H1 (cell line): Measurements from ENCODE around the gene NR5A2. TPM values are rescaled to one million over a fixed set of nuclear protein-coding genes. Genes with fewer than 3 reads are reported as not detected.

Experiments used
- CTBP2 ChIP-seq: IDR thresholded peaks from 2 replicates; pipeline ENCODE4 v1.7.0; 2011; ENCODE audit warnings: borderline replicate concordance, mild to moderate bottlenecking, moderate library complexity, mixed read lengths, low read length; ENCODE audit not compliant: insufficient read depth, insufficient read length
- EGR1 ChIP-seq: IDR thresholded peaks from 2 replicates; pipeline ENCODE4 v1.6.1; 2011; ENCODE audit warnings: low read depth, low read length, borderline replicate concordance
- GTF2F1 ChIP-seq: IDR thresholded peaks from 2 replicates; pipeline ENCODE4 v1.6.1; 2012; ENCODE audit warnings: low read depth, low read length, improper control_type of control experiment, borderline replicate concordance
- RNF2 ChIP-seq: fragments of 200-900, 300-1000 bp; sonication (generic); IDR thresholded peaks from 2 replicates; pipeline ENCODE4 v1.7.1; 2016; ENCODE audit warnings: borderline replicate concordance, low read depth, mild to moderate bottlenecking, antibody characterized with exemption, low read length; ENCODE audit not compliant: poor library complexity, severe bottlenecking; ENCODE audit errors: missing control alignments
- SAP30 ChIP-seq: fragments of 300-600 bp; sonication (generic); IDR thresholded peaks from 2 replicates; pipeline ENCODE4 v1.7.1; 2012; ENCODE audit warnings: low read length, moderate library complexity, mild to moderate bottlenecking, inconsistent platforms; ENCODE audit not compliant: insufficient read depth, insufficient replicate concordance
- SUZ12 ChIP-seq: fragments of 200-600 bp; sonication (generic); IDR thresholded peaks from 2 replicates; pipeline ENCODE4 v1.6.1; 2012; ENCODE audit warnings: mild to moderate bottlenecking, inconsistent platforms, low read length, moderate library complexity, mixed read lengths
- polyA plus RNA-seq, 7 experiments: library from polyadenylated mRNA; depleted of rRNA in 3 of 7; stranded (reverse) in 5 of 7; unstranded in 2 of 7; fragments of >200 nt in 5 of 7; fragments of 200-250 nt in 2 of 7; gene quantifications; 1 replicate in 5 of 7; 2 replicates in 1 of 7; 4 replicates in 1 of 7; pipeline versions ENCODE4 v1.2.1 to v1.2.3, GENCODE V29; 2011 to 2013; ENCODE audit warnings: missing spikeins in 2 of 7, mixed read lengths in 2 of 7
- total RNA-seq: library from RNA; stranded (reverse); fragmentation: NEBNext Ultra II Directional; extraction: Animal tissue kit (Norgen Biotek cat#: 25700); gene quantifications from 2 replicates; pipeline ENCODE4 v1.2.1, GENCODE V29; 2021

NR5A2 gene
- total and polyA plus RNA-seq, 2 of the 8 experiments (the other 6 are each of a cell fraction or from before 2014, with no cell fraction given), result 1.7 to 11.6 TPM

DNA sequence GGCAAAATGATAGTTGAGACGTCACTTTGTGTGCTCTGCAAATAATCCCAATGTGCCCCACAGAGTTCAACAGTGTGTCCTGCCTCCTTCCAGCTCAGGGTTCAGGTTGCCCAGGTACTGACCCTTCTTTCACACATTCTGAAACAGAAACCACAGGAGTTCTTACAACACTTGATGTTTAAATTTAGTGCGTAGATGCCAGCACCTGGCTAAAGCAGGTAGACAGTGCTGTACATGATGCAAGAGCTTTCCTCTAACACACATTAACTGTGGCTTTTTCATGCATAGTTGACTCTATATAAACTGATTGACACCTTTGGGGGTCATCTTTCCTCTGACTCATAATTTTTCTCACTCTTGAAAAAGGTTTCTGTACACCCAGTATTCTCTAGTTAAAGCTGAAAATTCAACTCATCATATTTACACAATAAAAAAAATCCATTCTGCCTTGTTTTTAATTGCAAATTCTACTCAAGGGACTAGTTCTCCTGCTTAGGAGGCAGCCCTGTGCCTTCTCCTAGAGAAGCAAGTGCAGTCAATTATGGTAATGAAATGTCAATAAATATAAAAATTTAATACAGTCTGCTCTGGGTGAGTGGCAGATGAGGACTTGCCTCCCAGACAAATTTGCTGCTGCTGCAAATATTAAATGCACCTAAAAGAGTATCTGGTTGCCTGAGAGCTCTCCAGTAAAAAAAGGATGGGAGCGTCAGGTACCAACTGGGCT lies 91.4 kb downstream of the NR5A2 start (continued):
- TF ChIP-seq RNF2 (no peak), SAP30 (no peak), GTF2F1 (no peak), SUZ12 (no peak), EGR1 (no peak), CTBP2 (no peak)
